Activated naive CD4-positive, alpha-beta T cell treated with anti-CD3 and anti-CD28 coated beads, Interleukin-2, amount 10 ng/mL, durations not matched to agents 7 days and 5 days (primary cell): Measurements from ENCODE around the gene MKNK1.

ENCODE experiments used
- CTCF ChIA-PET: fragments of 350-600 bp; sonication (Branson Sonifier 250); formaldehyde crosslinking; loops from one replicate; lab custom pipeline; 2021; ENCODE audit warnings: antibody characterized with exemption; lab: Charles Lee
- DNase-seq: peaks from one replicate; pipeline ENCODE4 v3.0.0-alpha.2; 2020
- H3K27ac Mint-ChIP-seq: one replicate; pipeline ENCODE4 v1.8.0; 2021; ENCODE audit warnings: mild to moderate bottlenecking, moderate library complexity, mixed read lengths
- H3K27me3 Mint-ChIP-seq: one replicate; pipeline ENCODE4 v1.8.0; 2021; ENCODE audit warnings: mild to moderate bottlenecking, mixed read lengths
- H3K36me3 Mint-ChIP-seq: one replicate; pipeline ENCODE4 v1.8.0; 2021; ENCODE audit warnings: mixed read lengths
- H3K4me1 Mint-ChIP-seq: one replicate; pipeline ENCODE4 v1.8.0; 2021; ENCODE audit warnings: mixed read lengths
- H3K4me3 Mint-ChIP-seq: one replicate; pipeline ENCODE4 v1.8.0; 2021; ENCODE audit warnings: mild to moderate bottlenecking, moderate library complexity, mixed read lengths
- H3K9me3 Mint-ChIP-seq: one replicate; pipeline ENCODE4 v1.8.0; 2021; ENCODE audit warnings: mixed read lengths

Gene MKNK1

GRCh38 chr1:46528297-46528955 lies 75.6 kb downstream of the MKNK1 start:
- H3K9me3 Mint-ChIP-seq, result no peaks in the 10 kb centered on the region
- no peak overlapping the region for H3K4me3 Mint-ChIP-seq
- CTCF ChIA-PET, result interaction anchor here (0.9 to 6.4 kb wide), 21 partner anchors 10 to 199 kb away, joined by 3 to 160 read pairs (median 4); no protein-coding TSS in a partner anchor
- DNase-seq, result no peak
- peaks cover 83% of the 10 kb centered on the region for H3K27me3 Mint-ChIP-seq
- peaks cover 15% of the 10 kb centered on the region for H3K4me1 Mint-ChIP-seq
- no peaks in the 10 kb centered on the region for H3K36me3 Mint-ChIP-seq
- no peak overlapping the region for H3K27ac Mint-ChIP-seq

GRCh38 chr1:46527474-46528296 lies 76.4 kb downstream of the MKNK1 start:
- H3K27me3 Mint-ChIP-seq, result peaks cover 82% of the 10 kb centered on the region
- CTCF ChIA-PET, result interaction anchor here (0.9 to 6.4 kb wide), 19 partner anchors 8 to 665 kb away, joined by 3 to 160 read pairs (median 8); a partner anchor contains a TSS
- DNase-seq, result peak; percentile 84
- H3K36me3 Mint-ChIP-seq, result no peaks in the 10 kb centered on the region
- no peaks in the 10 kb centered on the region for H3K9me3 Mint-ChIP-seq
- H3K4me3 Mint-ChIP-seq, result no peak overlapping the region
- peaks cover 16% of the 10 kb centered on the region for H3K4me1 Mint-ChIP-seq
- H3K27ac Mint-ChIP-seq, result no peak overlapping the region

GRCh38 chr1:46526691-46527291 lies 77.3 kb downstream of the MKNK1 start:
- CTCF ChIA-PET, result interaction anchor here (1.0 to 6.4 kb wide), 17 partner anchors 9 to 666 kb away, joined by 3 to 160 read pairs (median 8); a partner anchor contains a TSS
- Mint-ChIP-seq H3K27me3 (peaks cover 79% of the 10 kb centered on the region), H3K4me3 (no peak overlapping the region)

GRCh38 chr1:46526013-46526690 lies 77.9 kb downstream of the MKNK1 start:
- H3K4me3 Mint-ChIP-seq, result no peak overlapping the region
- H3K27ac Mint-ChIP-seq, result no peak overlapping the region
- no peaks in the 10 kb centered on the region for H3K9me3 Mint-ChIP-seq
- peaks cover 28% of the 10 kb centered on the region for H3K4me1 Mint-ChIP-seq
- CTCF ChIA-PET, result interaction anchor here (0.9 to 6.4 kb wide), 16 partner anchors 9 to 667 kb away, joined by 3 to 160 read pairs (median 4); a partner anchor contains a TSS
- H3K36me3 Mint-ChIP-seq, result no peaks in the 10 kb centered on the region
- peaks cover 76% of the 10 kb centered on the region for H3K27me3 Mint-ChIP-seq
- no peak for DNase-seq

More at GRCh38 chr1:46526691-46527291, 77.3 kb downstream of the MKNK1 start:
- DNase-seq, result no peak
- Mint-ChIP-seq H3K27ac (no peak overlapping the region), H3K36me3 (no peaks in the 10 kb centered on the region), H3K4me1 (peaks cover 25% of the 10 kb centered on the region), H3K9me3 (no peaks in the 10 kb centered on the region)

- H3K27me3 Mint-ChIP-seq, result peaks cover 72% of the 10 kb centered on the region
- H3K36me3 Mint-ChIP-seq, result no peaks in the 10 kb centered on the region
- H3K9me3 Mint-ChIP-seq, result no peaks in the 10 kb centered on the region
- no peak overlapping the region for H3K27ac Mint-ChIP-seq
- H3K4me3 Mint-ChIP-seq, result no peak overlapping the region
- H3K4me1 Mint-ChIP-seq, result peaks cover 28% of the 10 kb centered on the region
- CTCF ChIA-PET, result interaction anchor here (0.9 to 6.4 kb wide), 11 partner anchors 9 to 116 kb away, joined by 3 to 160 read pairs (median 5); no protein-coding TSS in a partner anchor
- no peak for DNase-seq
Measured at GRCh38 chr1:46525253-46525983, 78.7 kb downstream of the MKNK1 start.

- CTCF ChIA-PET, result no interaction called here
- DNase-seq, result no peak
- no peaks in the 10 kb centered on the region for H3K36me3 Mint-ChIP-seq
- peaks cover 75% of the 10 kb centered on the region for H3K27me3 Mint-ChIP-seq
- no peak overlapping the region for H3K27ac Mint-ChIP-seq
- no peak overlapping the region for H3K4me3 Mint-ChIP-seq
- H3K4me1 Mint-ChIP-seq, result peaks cover 28% of the 10 kb centered on the region
- no peaks in the 10 kb centered on the region for H3K9me3 Mint-ChIP-seq
Measured at GRCh38 chr1:46524843-46525242, 79.2 kb downstream of the MKNK1 start.

GRCh38 chr1:46523496-46524353 lies 80.3 kb downstream of the MKNK1 start:
- no peak overlapping the region for H3K4me3 Mint-ChIP-seq
- DNase-seq, result no peak
- H3K4me1 Mint-ChIP-seq, result peaks cover 21% of the 10 kb centered on the region
- H3K27me3 Mint-ChIP-seq, result peaks cover 78% of the 10 kb centered on the region
- no peaks in the 10 kb centered on the region for H3K36me3 Mint-ChIP-seq
- CTCF ChIA-PET, result interaction anchor here (0.7 to 3.4 kb wide), 6 partner anchors 10 to 86 kb away, joined by 3 to 14 read pairs (median 4); a partner anchor contains a TSS
- no peak overlapping the region for H3K27ac Mint-ChIP-seq
- no peaks in the 10 kb centered on the region for H3K9me3 Mint-ChIP-seq

- H3K36me3 Mint-ChIP-seq, result no peaks in the 10 kb centered on the region
- no peaks in the 10 kb centered on the region for H3K9me3 Mint-ChIP-seq
- peaks cover 13% of the 10 kb centered on the region for H3K4me1 Mint-ChIP-seq
- H3K27me3 Mint-ChIP-seq, result peaks cover 78% of the 10 kb centered on the region
- no peak overlapping the region for H3K27ac Mint-ChIP-seq
- DNase-seq, result no peak
- no peak overlapping the region for H3K4me3 Mint-ChIP-seq
- CTCF ChIA-PET, result interaction anchor here (0.7 to 3.4 kb wide), 8 partner anchors 9 to 85 kb away, joined by 3 to 14 read pairs (median 6); a partner anchor contains a TSS
Measured at GRCh38 chr1:46522969-46523320, 81.1 kb downstream of the MKNK1 start.

- H3K27ac Mint-ChIP-seq, result no peak overlapping the region
- DNase-seq, result no peak
- H3K9me3 Mint-ChIP-seq, result no peaks in the 10 kb centered on the region
- H3K27me3 Mint-ChIP-seq, result peaks cover 78% of the 10 kb centered on the region
- CTCF ChIA-PET, result interaction anchor here (1.0 to 3.4 kb wide), 9 partner anchors 9 to 120 kb away, joined by 4 to 14 read pairs (median 5); a partner anchor contains a TSS
- no peaks in the 10 kb centered on the region for H3K36me3 Mint-ChIP-seq
- peaks cover 13% of the 10 kb centered on the region for H3K4me1 Mint-ChIP-seq
- no peak overlapping the region for H3K4me3 Mint-ChIP-seq
Measured at GRCh38 chr1:46522184-46522968, 81.7 kb downstream of the MKNK1 start.

GRCh38 chr1:46521414-46521813 lies 82.7 kb downstream of the MKNK1 start:
- Mint-ChIP-seq H3K27ac (no peak overlapping the region), H3K36me3 (no peaks in the 10 kb centered on the region), H3K27me3 (peaks cover 78% of the 10 kb centered on the region), H3K4me1 (peaks cover 13% of the 10 kb centered on the region), H3K4me3 (no peak overlapping the region), H3K9me3 (no peaks in the 10 kb centered on the region)
- CTCF ChIA-PET, result interaction anchor here (0.9 to 3.4 kb wide), 7 partner anchors 11 to 119 kb away, joined by 3 to 14 read pairs (median 7); a partner anchor contains a TSS
- no peak for DNase-seq

GRCh38 chr1:46520063-46520911 lies 83.8 kb downstream of the MKNK1 start:
- Mint-ChIP-seq H3K27me3 (peaks cover 78% of the 10 kb centered on the region), H3K9me3 (no peaks in the 10 kb centered on the region), H3K36me3 (no peaks in the 10 kb centered on the region), H3K4me3 (no peak overlapping the region), H3K4me1 (peaks cover 13% of the 10 kb centered on the region), H3K27ac (no peak overlapping the region)
- CTCF ChIA-PET, result interaction anchor here (0.9 to 3.4 kb wide), 5 partner anchors 32 to 78 kb away, joined by 3 to 14 read pairs (median 6); no protein-coding TSS in a partner anchor
- no peak for DNase-seq
